Heart left ventricle (tissue), 13 donors: ENCODE measurements around the gene FBXO3.

Experiments used
- POLR2A ChIP-seq, 2 donors: fragments of 450-650 bp; IDR thresholded peaks; one replicate each; pipeline ENCODE4 v1.6.1; 2017; ENCODE audit warnings: antibody characterized with exemption in 2 of 2, mild to moderate bottlenecking in 2 of 2, moderate library complexity in 2 of 2
- TF ChIP-seq, protein P1 (sequence below), 12 donors: fragments of 200-600 bp; sonication (generic) in 4 of 12; IDR thresholded peaks; one replicate each; pipeline versions ENCODE4 v1.5.0 to v1.8.0; 2018 to 2022; ENCODE audit warnings: antibody characterized with exemption in 12 of 12, mild to moderate bottlenecking in 5 of 12
- donor health status: ischemic (EF 13 %, LVEDD 7.1; RV severe dilation, severe dysfunction).
- donor health status: DM: no; HTN: yes; CAD: no.
- donor health status: DM: no; HTN: no; CAD: no.
- donor health status: ischemic (EF 25% LVEDD 6.9; RV normal size, moderate dysfunction).
- donor health status: ischemic (EF 25% LVEDD 5.7; RV mildly dilated, moderate dysfunction).
- donor health status: ischemic (EF 35%, LVEDD 5.7; RV mildly dilated, moderate dysfunction).
- donor health status: nonischemic (EF 11% LVEDD 7.7; RV severe dilation, severe dysfunction).
- donor health status: DM: yes; HTN: yes; CAD: no.
- donor health status: PGD.
- donor health status: ischemic (EF 29% LVEDD 5.4; RV normal size, mild dysfunction).
- donor health status: nonischemic (EF 23%, LVEDD 6.1; RV moderate dilation, normal function).

DNA sequence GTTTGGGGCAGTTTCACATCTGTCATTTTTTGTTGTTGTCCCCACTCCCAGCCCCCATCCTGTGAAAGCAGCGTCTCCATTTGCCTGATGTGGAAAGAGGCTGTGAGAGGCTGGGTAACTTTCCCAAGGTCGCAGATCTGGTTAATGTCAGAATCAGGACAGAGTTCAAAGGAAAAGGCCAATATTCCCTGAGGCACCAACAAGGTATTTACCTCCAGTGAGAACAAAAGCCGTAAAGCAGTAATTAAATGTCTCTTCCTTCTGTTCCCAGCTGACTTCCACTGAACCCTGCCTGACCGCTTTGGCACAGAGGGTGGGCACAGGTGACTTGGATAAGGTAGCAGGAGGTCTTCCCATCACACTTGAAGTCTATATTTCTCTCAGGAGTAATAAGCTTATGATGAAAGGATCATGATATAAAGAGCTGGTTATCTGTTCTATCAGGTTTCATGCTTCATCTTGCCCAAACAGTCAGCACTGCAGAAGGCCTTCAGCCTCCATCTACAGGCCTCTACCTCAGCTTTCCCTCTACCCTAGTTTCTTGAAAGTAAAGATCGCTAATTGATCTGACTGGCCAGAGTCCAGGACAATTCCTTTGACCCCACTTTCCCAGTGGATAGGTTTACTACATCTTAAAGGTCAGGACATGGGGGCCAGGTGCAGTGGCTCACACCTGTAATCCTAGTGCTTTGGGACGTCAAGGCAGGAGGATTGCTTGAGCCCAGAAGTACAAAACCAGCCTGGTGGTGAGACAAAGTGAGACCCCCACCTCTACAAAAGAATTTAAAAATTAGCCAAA lies 83.1 kb downstream of the FBXO3 start:
- TF ChIP-seq, protein P1, sequence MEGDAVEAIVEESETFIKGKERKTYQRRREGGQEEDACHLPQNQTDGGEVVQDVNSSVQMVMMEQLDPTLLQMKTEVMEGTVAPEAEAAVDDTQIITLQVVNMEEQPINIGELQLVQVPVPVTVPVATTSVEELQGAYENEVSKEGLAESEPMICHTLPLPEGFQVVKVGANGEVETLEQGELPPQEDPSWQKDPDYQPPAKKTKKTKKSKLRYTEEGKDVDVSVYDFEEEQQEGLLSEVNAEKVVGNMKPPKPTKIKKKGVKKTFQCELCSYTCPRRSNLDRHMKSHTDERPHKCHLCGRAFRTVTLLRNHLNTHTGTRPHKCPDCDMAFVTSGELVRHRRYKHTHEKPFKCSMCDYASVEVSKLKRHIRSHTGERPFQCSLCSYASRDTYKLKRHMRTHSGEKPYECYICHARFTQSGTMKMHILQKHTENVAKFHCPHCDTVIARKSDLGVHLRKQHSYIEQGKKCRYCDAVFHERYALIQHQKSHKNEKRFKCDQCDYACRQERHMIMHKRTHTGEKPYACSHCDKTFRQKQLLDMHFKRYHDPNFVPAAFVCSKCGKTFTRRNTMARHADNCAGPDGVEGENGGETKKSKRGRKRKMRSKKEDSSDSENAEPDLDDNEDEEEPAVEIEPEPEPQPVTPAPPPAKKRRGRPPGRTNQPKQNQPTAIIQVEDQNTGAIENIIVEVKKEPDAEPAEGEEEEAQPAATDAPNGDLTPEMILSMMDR (IDR thresholded peaks at IDR 0.05) = no peak
- no peak for TF ChIP-seq POLR2A (IDR thresholded peaks at IDR 0.05)
